Activated effector memory CD4-positive, alpha-beta T cell treated with anti-CD3 and anti-CD28 coated beads, Interleukin-2, amount 50 U/mL, for 16 hours (primary cell): Measurements from ENCODE around the gene NOL4L.

Experiments used
- DNase-seq: peaks from one replicate; pipeline ENCODE4 v3.0.0-alpha.2; 2020

The NOL4L gene

DNA sequence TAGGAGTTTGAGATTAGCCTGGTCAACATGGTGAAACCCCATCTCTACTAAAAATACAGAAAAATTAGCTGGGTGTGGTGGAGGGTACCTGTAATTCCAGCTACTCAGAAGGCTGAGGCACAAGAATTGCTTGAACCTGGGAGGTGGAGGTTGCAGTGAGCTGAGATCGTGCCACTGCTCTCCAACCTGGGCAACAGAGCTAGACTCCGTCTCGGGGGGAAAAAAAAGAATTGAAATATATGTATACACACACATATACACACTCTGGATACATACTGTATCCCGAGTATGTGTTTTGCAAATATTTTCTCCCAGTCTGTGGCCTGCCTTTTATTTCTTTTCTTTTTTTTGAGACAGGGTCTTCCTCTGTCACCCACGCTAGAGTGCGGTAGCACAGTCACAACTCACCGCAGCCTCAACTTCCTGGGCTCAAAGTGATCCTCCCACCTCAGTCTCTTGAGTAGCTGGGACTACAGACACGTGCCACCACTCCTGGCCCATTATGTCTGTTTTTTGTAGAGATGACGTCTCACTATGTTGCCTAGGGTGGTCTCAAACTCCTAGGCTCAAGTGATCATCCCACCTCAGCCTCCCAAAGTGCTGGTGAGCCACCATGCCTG lies 177.9 kb downstream of the NOL4L start:
- peak; percentile 84 for DNase-seq

DNA sequence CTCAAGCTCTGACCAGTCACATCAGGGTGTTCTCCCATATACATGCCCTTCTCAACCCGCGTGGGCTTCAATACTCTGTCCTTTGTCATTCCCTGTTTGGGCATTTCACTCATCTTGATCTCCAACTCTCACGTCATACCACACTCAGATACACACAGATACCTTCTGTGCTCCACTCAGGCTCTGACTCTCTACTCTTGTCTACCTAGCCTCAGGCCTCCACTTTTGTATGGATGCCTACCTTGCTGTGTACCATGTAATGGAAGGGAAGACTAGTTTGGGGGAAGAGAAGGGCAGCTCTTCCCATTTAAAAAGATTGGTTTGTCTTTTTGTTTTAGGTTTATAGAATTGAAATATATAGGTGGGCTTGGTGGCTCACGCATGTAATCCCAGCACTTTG lies 178.4 kb downstream of the NOL4L start:
- no peak for DNase-seq

DNA sequence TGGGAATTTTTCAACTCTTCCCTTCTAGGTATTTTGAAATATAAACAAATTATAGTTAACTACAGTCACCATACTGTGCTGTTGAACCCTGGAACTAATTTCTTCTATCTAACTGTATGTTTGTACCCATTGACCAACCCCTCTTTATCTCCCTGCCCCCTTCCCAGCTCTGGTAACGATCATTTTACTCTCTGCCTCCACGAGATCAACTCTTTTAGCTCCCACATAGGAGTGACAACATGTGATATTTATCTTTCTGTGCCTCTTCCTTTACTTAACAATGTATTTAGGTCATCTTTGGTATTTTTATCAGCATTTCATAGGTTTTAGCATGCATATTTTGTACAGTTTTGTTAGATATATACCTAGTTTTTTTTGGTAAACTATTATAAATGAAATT lies 181.1 kb downstream of the NOL4L start:
- no peak for DNase-seq

DNA sequence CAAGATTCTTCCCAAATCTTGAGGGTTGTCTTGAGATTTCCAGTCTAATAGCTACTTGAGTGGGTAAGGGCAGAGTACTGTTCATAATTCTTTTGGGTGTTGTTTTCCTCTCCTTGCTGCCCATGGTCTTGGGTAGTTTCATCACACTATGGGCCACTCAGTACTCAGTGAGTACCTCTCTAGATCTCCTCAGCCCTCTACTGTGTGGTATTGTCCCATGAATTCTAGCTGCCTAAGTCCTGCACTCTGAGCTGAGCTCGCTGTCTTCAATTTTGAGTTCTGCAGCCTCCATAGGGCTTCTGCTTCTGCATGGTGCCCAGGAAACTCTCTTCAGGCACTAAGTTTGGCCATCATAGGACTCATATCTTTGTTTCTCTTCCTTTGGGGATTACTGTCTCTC lies 184.7 kb downstream of the NOL4L start:
- no peak for DNase-seq

DNA sequence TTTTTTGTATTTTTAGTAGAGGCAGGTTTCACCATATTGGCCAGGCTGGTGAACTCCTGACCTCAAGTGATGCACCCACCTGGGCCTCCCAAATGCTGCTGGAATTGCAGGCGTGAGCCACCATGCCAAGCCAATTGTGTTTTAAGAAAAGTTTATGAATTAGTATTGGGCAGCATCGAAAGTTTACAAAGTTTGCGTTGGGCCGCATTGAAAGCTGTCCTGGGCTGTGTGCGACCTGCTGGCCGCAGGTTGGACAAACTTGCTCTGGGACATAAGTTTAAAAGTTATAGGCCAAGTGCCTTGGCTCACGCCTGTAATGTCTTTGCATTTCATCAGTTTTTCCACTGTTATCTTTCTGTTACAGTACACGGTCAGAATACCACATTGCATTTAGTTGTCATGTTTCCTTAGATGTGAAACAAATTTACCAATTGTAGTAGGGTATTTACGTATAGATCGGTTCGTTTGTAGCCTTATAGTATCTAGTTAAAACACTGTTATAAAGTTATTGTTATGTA lies 187.5 kb downstream of the NOL4L start:
- DNase-seq: no peak

DNA sequence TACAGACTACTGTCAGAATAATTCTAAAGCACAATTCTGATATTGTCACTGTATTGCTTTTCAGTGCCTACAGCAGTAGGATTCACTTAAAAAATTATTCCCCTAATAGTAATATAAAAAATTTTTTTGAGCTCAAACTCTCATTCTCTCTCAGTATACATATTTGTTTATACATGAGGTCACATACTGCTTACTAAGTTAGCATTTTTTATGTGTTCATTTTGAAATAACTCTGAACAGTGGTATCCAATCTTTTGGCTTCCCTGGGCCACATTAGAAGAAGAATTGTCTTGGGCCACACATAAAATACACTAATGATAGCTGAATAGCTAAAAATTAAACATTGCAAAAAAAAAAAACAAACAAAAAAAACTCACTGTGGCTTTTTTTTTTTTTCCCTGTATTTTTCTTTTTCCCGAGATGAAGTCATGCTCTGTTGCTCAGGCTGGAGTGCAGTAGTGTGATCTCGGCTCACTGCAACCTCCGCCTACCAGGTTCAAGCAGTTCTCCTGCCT lies 188.4 kb downstream of the NOL4L start:
- DNase-seq: no peak

DNA sequence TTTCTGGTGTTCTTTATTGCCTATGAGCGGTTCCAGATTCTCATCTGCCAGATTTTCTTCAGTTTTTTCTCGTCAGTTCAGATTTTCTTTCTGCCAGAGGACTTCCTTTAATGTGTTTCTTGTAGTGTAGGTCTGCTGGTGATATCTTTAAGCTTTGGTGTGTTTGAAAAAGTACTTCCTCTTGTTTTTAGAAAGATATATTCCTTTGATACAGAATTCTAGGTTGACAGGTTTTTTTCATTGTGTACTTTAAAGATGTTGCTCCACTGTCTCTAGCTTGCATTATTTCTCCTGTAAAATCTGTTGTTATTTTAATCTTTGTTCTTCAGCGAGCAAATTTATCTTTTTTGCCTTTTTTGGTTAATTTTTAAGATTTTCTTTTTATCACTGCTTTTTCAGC lies 190.1 kb downstream of the NOL4L start:
- DNase-seq: no peak
